Mesothelial cell of epicardium (in vitro differentiated cells): ENCODE data around the gene COL4A2. TPM values are rescaled to one million over a fixed set of nuclear protein-coding genes. Genes with fewer than 3 reads are reported as not detected.
"Not testable (repeated sequence)": the region's sequence is repeated elsewhere in the genome, so short reads cannot be mapped to it uniquely, and the experiment has no call there.

Experiments
- DNase-seq, 2 experiments: peaks; one replicate each; pipeline ENCODE4 v3.0.0; 2021; ENCODE audit warnings: low spot score in 2 of 2; ENCODE audit not compliant: unreplicated experiment in 2 of 2
- H3K27ac Mint-ChIP-seq: 2 replicates; pipeline ENCODE4 v1.8.0; 2021; ENCODE audit warnings: mixed read lengths
- H3K27me3 Mint-ChIP-seq: 2 replicates; pipeline ENCODE4 v1.8.0; 2021; ENCODE audit warnings: low read depth, mixed read lengths
- H3K36me3 Mint-ChIP-seq: 2 replicates; pipeline ENCODE4 v1.8.0; 2021; ENCODE audit warnings: mixed read lengths
- H3K4me1 Mint-ChIP-seq: 2 replicates; pipeline ENCODE4 v1.8.0; 2021; ENCODE audit warnings: mixed read lengths
- H3K4me3 Mint-ChIP-seq: 2 replicates; pipeline ENCODE4 v1.8.0; 2021; ENCODE audit warnings: mild to moderate bottlenecking, moderate library complexity, mixed read lengths
- H3K9me3 Mint-ChIP-seq: 2 replicates; pipeline ENCODE4 v1.8.0; 2021; ENCODE audit warnings: mixed read lengths
- total RNA-seq: library from RNA; stranded (reverse); gene quantifications from 3 replicates; pipeline ENCODE4 v1.2.1, GENCODE V29; 2021
- TF ChIP-seq, protein P1 (sequence below): fragments of 200-600 bp; sonication (generic); IDR thresholded peaks from one replicate; pipeline ENCODE4 v1.5.0; 2021; ENCODE audit warnings: antibody characterized with exemption; ENCODE audit not compliant: unreplicated experiment

COL4A2 gene
- total RNA-seq, 1 donor from 2014 or later = 469 TPM

GRCh38 chr13:110393761-110394160 lies 86.7 kb downstream of the COL4A2 start:
- peaks cover 65% of the 10 kb centered on the region for H3K4me1 Mint-ChIP-seq
- no peak overlapping the region for H3K4me3 Mint-ChIP-seq

DNA sequence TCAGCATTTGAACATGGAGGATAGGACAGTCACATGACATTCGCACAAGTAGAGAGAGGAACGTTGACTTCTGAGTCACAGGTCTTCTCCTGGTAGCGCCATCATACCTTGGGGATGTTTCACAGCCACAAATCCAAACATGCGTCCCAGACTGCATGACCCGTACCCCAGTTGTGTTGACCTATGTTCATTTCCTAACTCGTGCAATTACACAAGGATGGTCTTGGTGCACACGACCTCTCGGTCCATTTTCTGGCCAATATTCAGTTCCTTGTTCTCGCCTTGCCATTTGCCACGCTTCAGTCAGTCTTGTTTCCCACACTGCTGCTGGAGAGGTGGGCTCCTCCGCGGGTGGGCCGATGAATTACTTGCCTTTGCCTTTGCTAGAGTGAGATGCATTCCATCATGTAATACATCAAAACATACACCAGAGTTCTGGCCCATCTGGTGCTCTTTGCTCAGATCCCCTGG lies 87.3 kb downstream of the COL4A2 start:
- TF ChIP-seq, protein P1, sequence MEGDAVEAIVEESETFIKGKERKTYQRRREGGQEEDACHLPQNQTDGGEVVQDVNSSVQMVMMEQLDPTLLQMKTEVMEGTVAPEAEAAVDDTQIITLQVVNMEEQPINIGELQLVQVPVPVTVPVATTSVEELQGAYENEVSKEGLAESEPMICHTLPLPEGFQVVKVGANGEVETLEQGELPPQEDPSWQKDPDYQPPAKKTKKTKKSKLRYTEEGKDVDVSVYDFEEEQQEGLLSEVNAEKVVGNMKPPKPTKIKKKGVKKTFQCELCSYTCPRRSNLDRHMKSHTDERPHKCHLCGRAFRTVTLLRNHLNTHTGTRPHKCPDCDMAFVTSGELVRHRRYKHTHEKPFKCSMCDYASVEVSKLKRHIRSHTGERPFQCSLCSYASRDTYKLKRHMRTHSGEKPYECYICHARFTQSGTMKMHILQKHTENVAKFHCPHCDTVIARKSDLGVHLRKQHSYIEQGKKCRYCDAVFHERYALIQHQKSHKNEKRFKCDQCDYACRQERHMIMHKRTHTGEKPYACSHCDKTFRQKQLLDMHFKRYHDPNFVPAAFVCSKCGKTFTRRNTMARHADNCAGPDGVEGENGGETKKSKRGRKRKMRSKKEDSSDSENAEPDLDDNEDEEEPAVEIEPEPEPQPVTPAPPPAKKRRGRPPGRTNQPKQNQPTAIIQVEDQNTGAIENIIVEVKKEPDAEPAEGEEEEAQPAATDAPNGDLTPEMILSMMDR = no peak
- Mint-ChIP-seq H3K4me3 (no peak overlapping the region), H3K27me3 (no peaks in the 10 kb centered on the region), H3K4me1 (peaks cover 63% of the 10 kb centered on the region), H3K27ac (peak overlapping the region; percentile 43), H3K9me3 (peaks cover 8% of the 10 kb centered on the region), H3K36me3 (peaks cover 17% of the 10 kb centered on the region)
- no peak for DNase-seq

More at GRCh38 chr13:110393761-110394160, 86.7 kb downstream of the COL4A2 start:
- DNase-seq = no peak
- Mint-ChIP-seq H3K9me3 (peaks cover 8% of the 10 kb centered on the region), H3K27me3 (no peaks in the 10 kb centered on the region), H3K27ac (no peak overlapping the region), H3K36me3 (peaks cover 22% of the 10 kb centered on the region)
- TF ChIP-seq, protein P1 = no peak

DNA sequence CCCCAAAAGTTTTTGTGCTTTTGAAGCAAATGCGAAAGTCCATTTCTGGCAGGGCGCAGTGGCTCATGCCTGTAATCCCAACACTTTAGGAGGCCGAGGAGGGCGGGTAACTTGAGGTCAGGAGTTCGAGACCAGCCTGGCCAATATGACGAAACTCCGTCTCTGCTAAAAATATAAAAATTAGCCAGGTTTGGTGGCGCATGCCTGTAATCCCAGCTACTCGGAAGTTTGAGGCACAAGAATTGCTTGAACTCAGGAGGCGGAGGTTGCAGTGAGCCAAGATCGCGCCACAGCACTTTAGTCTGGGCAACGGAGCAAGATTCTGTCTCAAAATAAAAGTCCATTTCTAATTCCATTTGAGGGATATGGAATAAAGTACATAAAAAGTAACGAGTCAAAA lies 88.5 kb downstream of the COL4A2 start:
- Mint-ChIP-seq H3K4me1 (peaks cover 62% of the 10 kb centered on the region), H3K36me3 (peaks cover 14% of the 10 kb centered on the region)
- H3K9me3 Mint-ChIP-seq, H3K4me3 Mint-ChIP-seq, H3K27ac Mint-ChIP-seq, H3K27me3 Mint-ChIP-seq, DNase-seq: not testable (repeated sequence)

GRCh38 chr13:110396476-110396875 lies 89.4 kb downstream of the COL4A2 start:
- peak overlapping the region; percentile 66 for H3K27ac Mint-ChIP-seq
- H3K4me3 Mint-ChIP-seq = no peak overlapping the region
- no peaks in the 10 kb centered on the region for H3K27me3 Mint-ChIP-seq

GRCh38 chr13:110396913-110397381 lies 89.9 kb downstream of the COL4A2 start:
- no peak overlapping the region for H3K4me3 Mint-ChIP-seq
- DNase-seq = no peak
- peak overlapping the region; percentile 66 for H3K27ac Mint-ChIP-seq
- no peaks in the 10 kb centered on the region for H3K27me3 Mint-ChIP-seq
- H3K36me3 Mint-ChIP-seq = peaks cover 6% of the 10 kb centered on the region
- H3K9me3 Mint-ChIP-seq = no peaks in the 10 kb centered on the region
- peaks cover 54% of the 10 kb centered on the region for H3K4me1 Mint-ChIP-seq
- TF ChIP-seq, protein P1 = no peak

More at GRCh38 chr13:110396476-110396875, 89.4 kb downstream of the COL4A2 start:
- peaks cover 9% of the 10 kb centered on the region for H3K36me3 Mint-ChIP-seq
- H3K9me3 Mint-ChIP-seq = no peaks in the 10 kb centered on the region
- DNase-seq = no peak
- TF ChIP-seq, protein P1 = no peak
- H3K4me1 Mint-ChIP-seq = peaks cover 57% of the 10 kb centered on the region

- H3K4me3 Mint-ChIP-seq = no peak overlapping the region
- no peaks in the 10 kb centered on the region for H3K9me3 Mint-ChIP-seq
- no peak for DNase-seq
- peaks cover 8% of the 10 kb centered on the region for H3K36me3 Mint-ChIP-seq
- H3K27ac Mint-ChIP-seq = peak overlapping the region; percentile 66
- peaks cover 48% of the 10 kb centered on the region for H3K4me1 Mint-ChIP-seq
- H3K27me3 Mint-ChIP-seq = no peaks in the 10 kb centered on the region
- TF ChIP-seq, protein P1 = no peak
Measured at GRCh38 chr13:110397436-110398115, 90.5 kb downstream of the COL4A2 start.
